ENCODE data around the gene MBD6. TPM values are rescaled to one million over a fixed set of nuclear protein-coding genes. Genes with fewer than 3 reads are reported as not detected.
A peak's percentile ranks its signal among the peaks of the same experiment; 100 is the strongest.

The MBD6 gene
- polyA plus RNA-seq, 1 experiment: 8.3 TPM

- Histone ChIP-seq H3K4me3 (ENCODE audit: low read depth, low read length) (no peak overlapping the region), H3K36me3 (ENCODE audit: control insufficient read depth, insufficient read depth, low read length) (peaks cover 5% of the 10 kb centered on the region), H3K27me3 (ENCODE audit: control insufficient read depth, insufficient read depth, low read length) (no peaks in the 10 kb centered on the region)
- ChIA-PET POLR2A (no interaction called here), CTCF (interaction anchor here (0.6 kb wide), 1 partner anchor 36 kb away, joined by 3 read pairs; no protein-coding TSS in a partner anchor)
- no peak for DNase-seq (ENCODE audit: low read depth)
- TF ChIP-seq CTCF (IDR thresholded peaks at IDR 0.05; ENCODE audit: insufficient read depth, low read depth, low read length): no peak
Observed at GRCh38 chr12:57541717-57542116, 19.1 kb downstream of the MBD6 start.

GRCh38 chr12:57543581-57543980 is 21.0 kb downstream of the MBD6 start:
- POLR2A ChIA-PET: no interaction called here
- Histone ChIP-seq H3K27me3 (ENCODE audit: control insufficient read depth, insufficient read depth, low read length) (peaks cover 2% of the 10 kb centered on the region), H3K4me3 (ENCODE audit: low read depth, low read length) (no peak overlapping the region), H3K36me3 (ENCODE audit: control insufficient read depth, insufficient read depth, low read length) (peaks cover 5% of the 10 kb centered on the region)
- CTCF ChIA-PET: interaction anchor here (1.0 to 1.1 kb wide), 2 partner anchors 13 to 40 kb away, joined by 3 read pairs; no protein-coding TSS in a partner anchor
- no peak for DNase-seq (ENCODE audit: low read depth)
- no peak for TF ChIP-seq CTCF (IDR thresholded peaks at IDR 0.05; ENCODE audit: insufficient read depth, low read depth, low read length)

- TF ChIP-seq CTCF (IDR thresholded peaks at IDR 0.05; ENCODE audit: insufficient read depth, low read depth, low read length): no peak
- DNase-seq (ENCODE audit: low read depth): no peak
- Histone ChIP-seq H3K27me3 (ENCODE audit: control insufficient read depth, insufficient read depth, low read length) (peaks cover 6% of the 10 kb centered on the region), H3K4me3 (ENCODE audit: low read depth, low read length) (peak overlapping the region; percentile 100), H3K36me3 (ENCODE audit: control insufficient read depth, insufficient read depth, low read length) (no peaks in the 10 kb centered on the region)
- POLR2A ChIA-PET: interaction anchor here (0.7 kb wide), 1 partner anchor 12 kb away, joined by 3 read pairs; no protein-coding TSS in a partner anchor
- CTCF ChIA-PET: interaction anchor here (1.0 to 1.1 kb wide), 2 partner anchors 10 to 22 kb away, joined by 3 read pairs; no protein-coding TSS in a partner anchor
Observed at GRCh38 chr12:57545809-57546437, 23.3 kb downstream of the MBD6 start.

GRCh38 chr12:57546438-57547287 is 24.0 kb downstream of the MBD6 start, which contains the start of gene DCTN2:
Gene DCTN2, minus strand, starts transcription at chr12:57547192. Its CDS starts 129 bp downstream, at chr12:57547063.
- TF ChIP-seq CTCF (IDR thresholded peaks at IDR 0.05; ENCODE audit: insufficient read depth, low read depth, low read length): peak; percentile 34
- DNase-seq (ENCODE audit: low read depth): peak; percentile 84
- H3K4me3 ChIP-seq (ENCODE audit: low read depth, low read length): peak within 1 kb of the TSS; percentile 100
- no peaks in the 10 kb centered on the region for H3K36me3 ChIP-seq (ENCODE audit: control insufficient read depth, insufficient read depth, low read length)
- POLR2A ChIA-PET: interaction anchor here (0.6 to 0.7 kb wide), 4 partner anchors 13 to 285 kb away, joined by 3 to 9 read pairs (median 3); partner anchors contain the start of gene DDIT3
- CTCF ChIA-PET: interaction anchor here (1.0 to 1.1 kb wide), 2 partner anchors 11 to 22 kb away, joined by 3 read pairs; no protein-coding TSS in a partner anchor
- peaks cover 6% of the 10 kb centered on the region for H3K27me3 ChIP-seq (ENCODE audit: control insufficient read depth, insufficient read depth, low read length)

Measured in BJ (cell line).